Inflammatory macrophage (primary cell): ENCODE measurements around the gene SIX3.

Experiments used
- DNase-seq, 2 donors: peaks; one replicate each; pipeline ENCODE4 v3.0.0-alpha.2; 2020 to 2022

Gene SIX3

GRCh38 chr2:44944102-44944951 lies 2.8 kb downstream of the SIX3 start:
- DNase-seq = peak in 1 of 2 donors; percentile 15

- no peak for DNase-seq
Observed at GRCh38 chr2:44944952-44945612, 3.6 kb downstream of the SIX3 start.

GRCh38 chr2:44945676-44946371 lies 4.3 kb downstream of the SIX3 start:
- DNase-seq = no peak

GRCh38 chr2:44946372-44947027 lies 5.0 kb downstream of the SIX3 start:
- no peak for DNase-seq

- no peak for DNase-seq
Observed at GRCh38 chr2:44947028-44947375, 5.5 kb downstream of the SIX3 start.

- no peak for DNase-seq
Observed at GRCh38 chr2:44948565-44949328, 7.2 kb downstream of the SIX3 start.

- no peak for DNase-seq
Observed at GRCh38 chr2:44949329-44950151, 8.0 kb downstream of the SIX3 start.

- DNase-seq = no peak
Observed at GRCh38 chr2:44950646-44951045, 9.1 kb downstream of the SIX3 start.

GRCh38 chr2:44951124-44951523 lies 9.6 kb downstream of the SIX3 start:
- no peak for DNase-seq

GRCh38 chr2:44951714-44952113 lies 10.2 kb downstream of the SIX3 start:
- no peak for DNase-seq

GRCh38 chr2:44952143-44952805 lies 10.8 kb downstream of the SIX3 start:
- DNase-seq = peak; percentile 38 to 56

- no peak for DNase-seq
Observed at GRCh38 chr2:44952806-44953498, 11.4 kb downstream of the SIX3 start.

GRCh38 chr2:44953499-44953883 lies 12.0 kb downstream of the SIX3 start:
- DNase-seq = no peak

GRCh38 chr2:44954447-44954888 lies 13.0 kb downstream of the SIX3 start:
- no peak for DNase-seq

GRCh38 chr2:44954889-44955592 lies 13.5 kb downstream of the SIX3 start:
- DNase-seq = no peak

GRCh38 chr2:44955593-44956392 lies 14.3 kb downstream of the SIX3 start:
- peak; percentile 61 to 75 for DNase-seq

- no peak for DNase-seq
Observed at GRCh38 chr2:44956843-44957242, 15.3 kb downstream of the SIX3 start.

- DNase-seq = no peak
Observed at GRCh38 chr2:44957656-44958327, 16.3 kb downstream of the SIX3 start.
